Measurements from ENCODE around the gene NKX2-3.

DNA sequence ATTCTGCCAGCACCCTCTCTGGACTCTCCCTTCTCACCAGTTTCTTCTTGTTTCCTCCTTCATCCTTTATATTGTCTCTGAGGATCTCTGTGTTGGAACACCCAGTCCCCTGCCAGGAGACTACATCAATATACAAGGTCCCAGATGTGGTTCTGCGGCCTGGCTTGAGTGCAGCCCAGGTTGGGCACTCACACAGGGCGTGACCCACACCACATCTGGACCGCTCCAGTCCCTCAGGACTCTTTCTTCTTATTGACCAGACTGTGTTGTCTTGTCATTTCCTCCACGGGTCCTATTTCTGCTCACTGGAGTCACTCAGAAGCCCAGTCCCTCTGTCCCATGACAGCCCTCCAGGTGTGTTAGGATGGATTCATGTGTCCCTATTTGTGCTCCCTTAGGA is 26.0 kb downstream of the NKX2-3 start:
- TF ChIP-seq, protein P1, sequence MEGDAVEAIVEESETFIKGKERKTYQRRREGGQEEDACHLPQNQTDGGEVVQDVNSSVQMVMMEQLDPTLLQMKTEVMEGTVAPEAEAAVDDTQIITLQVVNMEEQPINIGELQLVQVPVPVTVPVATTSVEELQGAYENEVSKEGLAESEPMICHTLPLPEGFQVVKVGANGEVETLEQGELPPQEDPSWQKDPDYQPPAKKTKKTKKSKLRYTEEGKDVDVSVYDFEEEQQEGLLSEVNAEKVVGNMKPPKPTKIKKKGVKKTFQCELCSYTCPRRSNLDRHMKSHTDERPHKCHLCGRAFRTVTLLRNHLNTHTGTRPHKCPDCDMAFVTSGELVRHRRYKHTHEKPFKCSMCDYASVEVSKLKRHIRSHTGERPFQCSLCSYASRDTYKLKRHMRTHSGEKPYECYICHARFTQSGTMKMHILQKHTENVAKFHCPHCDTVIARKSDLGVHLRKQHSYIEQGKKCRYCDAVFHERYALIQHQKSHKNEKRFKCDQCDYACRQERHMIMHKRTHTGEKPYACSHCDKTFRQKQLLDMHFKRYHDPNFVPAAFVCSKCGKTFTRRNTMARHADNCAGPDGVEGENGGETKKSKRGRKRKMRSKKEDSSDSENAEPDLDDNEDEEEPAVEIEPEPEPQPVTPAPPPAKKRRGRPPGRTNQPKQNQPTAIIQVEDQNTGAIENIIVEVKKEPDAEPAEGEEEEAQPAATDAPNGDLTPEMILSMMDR (IDR thresholded peaks at IDR 0.05) = no peak
- TF ChIP-seq POLR2A (IDR thresholded peaks at IDR 0.05) = no peak
- no peak for TF ChIP-seq POLR2AphosphoS5 (IDR thresholded peaks at IDR 0.05)
- TF ChIP-seq EP300 (IDR thresholded peaks at IDR 0.05) = no peak
